ENCODE measurements around the gene IQGAP2. TPM values are rescaled to one million over a fixed set of nuclear protein-coding genes. Genes with fewer than 3 reads are reported as not detected.

Gene IQGAP2
- total and polyA plus RNA-seq, 2 of the 8 experiments (the other 6 are each of a cell fraction or from before 2014, with no cell fraction given) = 19.7 to 66.0 TPM

- no peak for TF ChIP-seq KDM1A (IDR thresholded peaks at IDR 0.05; ENCODE audit: borderline replicate concordance, low read length)
These were observed 287.1 kb downstream of the IQGAP2 start (continued) for GRCh38 chr5:76690037-76690679.

Measured in H1 (cell line).